Thyroid gland (tissue), 4 donors: Measurements from ENCODE around the gene LAMP2. TPM values are rescaled to one million over a fixed set of nuclear protein-coding genes. Genes with fewer than 3 reads are reported as not detected.

ENCODE experiments used
- DNase-seq, 2 donors: peaks; one replicate each; pipeline ENCODE4 v3.0.0-alpha.2; 2019
- H3K27ac ChIP-seq, 3 donors: fragments of 200-600 bp; sonication (generic); 1 replicate in 2 of 3; 2 replicates in 1 of 3; pipeline ENCODE4 v1.5.1; 2016 to 2019; ENCODE audit warnings: mild to moderate bottlenecking in 1 of 3, moderate library complexity in 1 of 3
- H3K27me3 ChIP-seq: fragments of 200-600 bp; sonication (generic); one replicate; pipeline ENCODE4 v1.5.1; 2019
- H3K36me3 ChIP-seq, 2 donors: fragments of 200-600 bp; sonication (generic); one replicate each; pipeline ENCODE4 v1.5.1; 2016 to 2019
- H3K4me1 ChIP-seq, 2 donors: fragments of 200-600 bp; sonication (generic); one replicate each; pipeline ENCODE4 v1.5.1; 2017 to 2019
- H3K4me3 ChIP-seq, 3 donors: fragments of 200-600 bp; sonication (generic); replicated peaks in 1 of 3; 1 replicate in 2 of 3; 2 replicates in 1 of 3; pipeline ENCODE4 v1.5.1; 2016; ENCODE audit warnings: mild to moderate bottlenecking in 1 of 3
- H3K9me3 ChIP-seq: fragments of 200-600 bp; sonication (generic); one replicate; pipeline ENCODE4 v1.5.1; 2017
- POLR2A ChIP-seq, 2 donors: fragments of 450-650 bp; IDR thresholded peaks; one replicate each; pipeline ENCODE4 v1.6.1; 2017; ENCODE audit warnings: antibody characterized with exemption in 2 of 2, mild to moderate bottlenecking in 2 of 2, moderate library complexity in 1 of 2
- WGBS, 2 donors: methylation state at CpG; one replicate each; pipeline ENCODE4 v1.1.5; 2017; 5-methylcytosine and 5-hydroxymethylcytosine counted together
- intact Hi-C: fragments of 100-400 bp; cut with DNase I; formaldehyde crosslinking; loops from one replicate; pipeline ENCODE4 v1.15.1; 2023
- small RNA-seq: library from RNA; depleted of rRNA; stranded (forward); fragments of <200 nt; gene quantifications from one replicate; pipeline ENCODE3, GENCODE V24; 2016
- total RNA-seq, 4 donors: library from RNA; depleted of rRNA; stranded (reverse); fragments of >200 nt; gene quantifications; one replicate each; pipeline ENCODE4 v1.2.3, GENCODE V29; 2016
- TF ChIP-seq, protein P1 (sequence below), 6 experiments: fragments of 200-600 bp in 3 of 6; fragments of 450-650 bp in 3 of 6; sonication (generic) in 3 of 6; IDR thresholded peaks; one replicate each; pipeline ENCODE4 v1.5.1; 2016 to 2019; ENCODE audit warnings: antibody characterized with exemption in 6 of 6, mild to moderate bottlenecking in 2 of 6, inconsistent platforms in 1 of 6, moderate library complexity in 1 of 6

The LAMP2 gene
- total RNA-seq, 4 donors from 2014 or later = 189 to 225 (median 205) TPM

GRCh38 chrX:120380699-120381098 is 88.4 kb downstream of the LAMP2 start:
- no peaks in the 10 kb centered on the region for H3K36me3 ChIP-seq
- intact Hi-C loops = loop anchor here (5.0 kb wide), 1 partner anchor 92 kb away; no protein-coding TSS in a partner anchor
- no peaks in the 10 kb centered on the region for H3K4me1 ChIP-seq
- H3K27me3 ChIP-seq = no peaks in the 10 kb centered on the region
- no peak overlapping the region for H3K27ac ChIP-seq
- peak; percentile 5 to 11 for DNase-seq
- WGBS, 2 donors = 18 to 32% methylated on average over 2 to 3 of the region's 3 CpGs
- TF ChIP-seq, protein P1, sequence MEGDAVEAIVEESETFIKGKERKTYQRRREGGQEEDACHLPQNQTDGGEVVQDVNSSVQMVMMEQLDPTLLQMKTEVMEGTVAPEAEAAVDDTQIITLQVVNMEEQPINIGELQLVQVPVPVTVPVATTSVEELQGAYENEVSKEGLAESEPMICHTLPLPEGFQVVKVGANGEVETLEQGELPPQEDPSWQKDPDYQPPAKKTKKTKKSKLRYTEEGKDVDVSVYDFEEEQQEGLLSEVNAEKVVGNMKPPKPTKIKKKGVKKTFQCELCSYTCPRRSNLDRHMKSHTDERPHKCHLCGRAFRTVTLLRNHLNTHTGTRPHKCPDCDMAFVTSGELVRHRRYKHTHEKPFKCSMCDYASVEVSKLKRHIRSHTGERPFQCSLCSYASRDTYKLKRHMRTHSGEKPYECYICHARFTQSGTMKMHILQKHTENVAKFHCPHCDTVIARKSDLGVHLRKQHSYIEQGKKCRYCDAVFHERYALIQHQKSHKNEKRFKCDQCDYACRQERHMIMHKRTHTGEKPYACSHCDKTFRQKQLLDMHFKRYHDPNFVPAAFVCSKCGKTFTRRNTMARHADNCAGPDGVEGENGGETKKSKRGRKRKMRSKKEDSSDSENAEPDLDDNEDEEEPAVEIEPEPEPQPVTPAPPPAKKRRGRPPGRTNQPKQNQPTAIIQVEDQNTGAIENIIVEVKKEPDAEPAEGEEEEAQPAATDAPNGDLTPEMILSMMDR (IDR thresholded peaks at IDR 0.05) = peak in 3 of 6 experiments; percentile 33 to 57 (median 33)
- TF ChIP-seq POLR2A (IDR thresholded peaks at IDR 0.05) = no peak
- no peaks in the 10 kb centered on the region for H3K9me3 ChIP-seq
- no peak overlapping the region for H3K4me3 ChIP-seq

DNA sequence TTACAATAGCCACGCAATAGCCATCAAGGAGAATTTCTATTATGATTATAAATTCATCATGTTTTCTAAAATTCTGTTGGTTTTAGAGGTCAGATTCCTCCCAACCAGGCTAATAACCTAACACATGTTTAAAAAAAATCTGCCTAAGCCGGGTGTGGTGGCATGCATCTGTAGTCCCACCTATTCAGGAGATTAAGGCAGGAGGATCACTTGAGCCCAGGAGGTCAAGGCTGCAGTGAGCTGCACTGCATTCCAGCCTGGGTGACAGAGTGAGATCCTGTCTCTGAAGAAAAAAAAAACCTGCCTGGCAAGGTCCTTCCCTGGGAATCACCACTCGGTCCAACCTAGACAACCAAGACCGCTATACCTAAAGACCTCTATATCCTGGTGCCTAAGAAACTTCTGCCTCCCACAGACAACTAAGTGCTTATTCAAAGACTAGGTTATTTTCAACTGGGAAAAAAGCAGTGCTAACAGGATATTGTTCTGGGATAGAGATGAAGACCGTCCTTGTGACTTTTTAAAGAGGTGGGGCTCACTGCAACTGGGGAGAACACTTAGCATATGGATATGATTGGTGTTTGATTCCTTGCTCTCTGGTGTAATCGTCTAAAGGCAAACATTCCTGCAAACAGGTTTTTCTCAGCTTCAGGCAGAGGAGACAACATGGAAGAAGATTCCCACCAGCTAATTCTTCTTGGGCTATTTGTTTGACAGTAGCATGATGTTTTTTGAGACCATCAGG is 89.0 kb downstream of the LAMP2 start:
- H3K4me1 ChIP-seq = no peaks in the 10 kb centered on the region
- no peak for TF ChIP-seq POLR2A (IDR thresholded peaks at IDR 0.05)
- TF ChIP-seq, protein P1 (IDR thresholded peaks at IDR 0.05) = no peak
- no peak for DNase-seq
- H3K4me3 ChIP-seq = no peak overlapping the region
- WGBS, 2 donors = 60 to 63% methylated on average over 5 to 6 of the region's 6 CpGs
- intact Hi-C loops = loop anchor here (5.0 kb wide), 1 partner anchor 92 kb away; no protein-coding TSS in a partner anchor
- H3K36me3 ChIP-seq = no peaks in the 10 kb centered on the region
- no peaks in the 10 kb centered on the region for H3K27me3 ChIP-seq
- no peak overlapping the region for H3K27ac ChIP-seq
- H3K9me3 ChIP-seq = no peaks in the 10 kb centered on the region

- DNase-seq = no peak
- Histone ChIP-seq H3K4me1 (no peaks in the 10 kb centered on the region), H3K9me3 (no peaks in the 10 kb centered on the region), H3K27ac (no peak overlapping the region), H3K36me3 (no peaks in the 10 kb centered on the region), H3K4me3 (no peak overlapping the region), H3K27me3 (no peaks in the 10 kb centered on the region)
- TF ChIP-seq POLR2A (IDR thresholded peaks at IDR 0.05) = no peak
- TF ChIP-seq, protein P1 (IDR thresholded peaks at IDR 0.05) = no peak
- intact Hi-C loops = no loop called here
- WGBS, 2 donors = 87 to 97% methylated on average over 5 of the region's 5 CpGs
Measured at GRCh38 chrX:120378570-120378969, 90.5 kb downstream of the LAMP2 start.

Small RNA genes lying within 50 kb of the gene (small RNA-seq; reads per million reads assigned to genes)
- not detected for gene RNU7-37P

Other genes starting within 250 kb of the LAMP2 start
- gene ZBTB33, start 218.5 kb downstream of the LAMP2 start, total RNA-seq = 10 to 100 TPM; 18.4 to 23.5 (median 20.8) TPM
- 1 to 10 TPM in 1 of 4 donors, under 1 TPM in 2, not detected in 1; 0.20 to 2.9 (median 0.67) TPM for gene TMEM255A, start 157.8 kb downstream of the LAMP2 start, total RNA-seq
- gene ATP1B4, start 107.2 kb downstream of the LAMP2 start, total RNA-seq = under 1 TPM in 1 of 4 donors, not detected in 3; 0.11 TPM
- 10 to 100 TPM; 34.4 to 54.4 (median 42.2) TPM for gene CUL4B, start 91.7 kb upstream of the LAMP2 start, total RNA-seq
- 10 to 100 TPM; 25.0 to 36.2 (median 30.1) TPM for gene MCTS1, start 134.8 kb upstream of the LAMP2 start, total RNA-seq
- 10 to 100 TPM; 29.3 to 36.3 (median 33.2) TPM for gene C1GALT1C1, start 160.8 kb upstream of the LAMP2 start, total RNA-seq